GM12878 (cell line): ENCODE measurements around the gene AGK. TPM values are rescaled to one million over a fixed set of nuclear protein-coding genes. Genes with fewer than 3 reads are reported as not detected.

ENCODE experiments used
- ATAC-seq: fragments of 200-7000 bp; cut with Tn5 transposase; 3 replicates; pipeline ENCODE4 v1.9.1; 2020; ENCODE audit warnings: mild to moderate bottlenecking, moderate library complexity
- BruUV-seq: library from RNA; stranded (reverse); fragments of 400-500 nt; replicated peaks from 2 replicates; lab custom pipeline; 2021; lab: Mats Ljungman, UMichigan
- CTCF ChIA-PET: fragments of 300-600 bp; sonication (Branson Sonifier 250); formaldehyde crosslinking; extraction: SDS; loops from one replicate; lab custom pipeline; 2021; ENCODE audit warnings: inconsistent platforms; lab: Yijun Ruan, JAX
- POLR2A ChIA-PET: fragments of 350-600 bp; formaldehyde crosslinking; extraction: SDS; loops from one replicate; lab custom pipeline; 2021; ENCODE audit warnings: inconsistent platforms; lab: Charles Lee
- RAD21 ChIA-PET: fragments of 300-600 bp; sonication (Branson Sonifier 250); formaldehyde crosslinking; loops from one replicate; lab custom pipeline; 2023; ENCODE audit warnings: antibody characterized with exemption; ENCODE audit not compliant: unreplicated experiment; lab: Charles Lee
- SMC1A ChIA-PET: fragments of 300-600 bp; sonication (Branson Sonifier 250); formaldehyde crosslinking; loops from one replicate; lab custom pipeline; 2023; ENCODE audit not compliant: unreplicated experiment, uncharacterized antibody; lab: Charles Lee
- DNase-seq: peaks from one replicate; pipeline ENCODE4 v3.0.0-alpha.2; 2011; ENCODE audit warnings: low read depth, low spot score
- FAIRE-seq: peaks from 3 replicates; lab custom pipeline; 2011; peaks lifted over from hg19 to GRCh38; lab: Jason Lieb, UNC
- H2AFZ ChIP-seq: 2 replicates; pipeline ENCODE4 v1.6.0; 2011; ENCODE audit warnings: low read depth, low read length, control low read depth; ENCODE audit not compliant: control insufficient read depth
- H3K27ac ChIP-seq: 2 replicates; pipeline ENCODE4 v1.5.1; 2011; ENCODE audit warnings: control low read depth; ENCODE audit not compliant: control insufficient read depth, insufficient read depth
- H3K27me3 ChIP-seq, 2 experiments: replicated peaks in 1 of 2; 2 replicates each; pipeline versions ENCODE4 v1.6.0 to v1.6.1; 2011; ENCODE audit warnings: low read length in 1 of 2; ENCODE audit not compliant: control insufficient read depth in 2 of 2, insufficient read depth in 2 of 2
- H3K36me3 ChIP-seq, 2 experiments: 2 replicates each; pipeline ENCODE4 v1.5.1; 2011; ENCODE audit warnings: low read length in 1 of 2; ENCODE audit not compliant: control insufficient read depth in 2 of 2, insufficient read depth in 2 of 2
- H3K4me1 ChIP-seq: 2 replicates; pipeline ENCODE4 v1.6.1; 2011; ENCODE audit warnings: mild to moderate bottlenecking, low read length, moderate library complexity, mixed read lengths; ENCODE audit not compliant: control insufficient read depth, insufficient read depth
- H3K4me2 ChIP-seq: 2 replicates; pipeline ENCODE4 v1.6.0; 2011; ENCODE audit warnings: control low read depth; ENCODE audit not compliant: control insufficient read depth, insufficient read depth
- H3K4me3 ChIP-seq: fragments of 200-600 bp; sonication (generic); 2 replicates; pipeline ENCODE4 v1.5.1; 2016
- H3K79me2 ChIP-seq: 2 replicates; pipeline ENCODE4 v1.6.0; 2011; ENCODE audit warnings: low read length; ENCODE audit not compliant: control insufficient read depth, insufficient read depth
- H3K9ac ChIP-seq: 2 replicates; pipeline ENCODE4 v1.8.0; 2011; ENCODE audit warnings: low read length, control low read depth, mixed read lengths; ENCODE audit not compliant: control insufficient read depth, insufficient read depth
- H3K9me3 ChIP-seq: replicated peaks from 3 replicates; pipeline ENCODE4 v1.5.1; 2011; ENCODE audit warnings: mild to moderate bottlenecking, low read length; ENCODE audit not compliant: control insufficient read depth, insufficient read depth
- H4K20me1 ChIP-seq: 2 replicates; pipeline ENCODE4 v1.6.0; 2011; ENCODE audit not compliant: control insufficient read depth, insufficient read depth
- CEBPB ChIP-seq, 2 experiments: fragments of 150-350 bp in 1 of 2; IDR thresholded peaks; 2 replicates each; pipeline ENCODE4 v1.6.1; 2012 to 2014; ENCODE audit warnings: low read depth in 2 of 2, low read length in 2 of 2, borderline replicate concordance in 1 of 2, inconsistent platforms in 1 of 2
- FOXM1 ChIP-seq: IDR thresholded peaks from 2 replicates; pipeline ENCODE4 v1.6.1; 2012; ENCODE audit warnings: low read depth, mild to moderate bottlenecking, inconsistent platforms, low read length, moderate library complexity
- MTA3 ChIP-seq: IDR thresholded peaks from 2 replicates; pipeline ENCODE4 v1.6.1; 2012; ENCODE audit warnings: low read length, inconsistent platforms, borderline replicate concordance
- MYC ChIP-seq: IDR thresholded peaks from 2 replicates; pipeline ENCODE4 v1.6.1; 2011; ENCODE audit warnings: mild to moderate bottlenecking, low read length, moderate library complexity, inconsistent platforms; ENCODE audit not compliant: insufficient read depth, insufficient replicate concordance, insufficient read length, severe bottlenecking
- NFYB ChIP-seq: IDR thresholded peaks from 2 replicates; pipeline ENCODE4 v1.6.1; 2011; ENCODE audit warnings: low read depth, mild to moderate bottlenecking, low read length, improper control_type of control experiment, moderate library complexity; ENCODE audit not compliant: insufficient read depth
- PRDM15 ChIP-seq: fragments of 450-650 bp; formaldehyde crosslinking; IDR thresholded peaks from 2 replicates; pipeline ENCODE4 v1.4.0; 2020; ENCODE audit warnings: mild to moderate bottlenecking, moderate library complexity
- ZBTB4 ChIP-seq: fragments of 450-650 bp; formaldehyde crosslinking; IDR thresholded peaks from 2 replicates; pipeline ENCODE4 v1.4.0; 2022; ENCODE audit warnings: mild to moderate bottlenecking, moderate library complexity
- ZNF592 ChIP-seq: fragments of 450-650 bp; IDR thresholded peaks from 2 replicates; pipeline ENCODE4 v1.6.1; 2017; ENCODE audit warnings: mild to moderate bottlenecking, moderate library complexity
- ZSCAN29 ChIP-seq: fragments of 450-650 bp; IDR thresholded peaks from 2 replicates; pipeline ENCODE4 v1.6.1; 2017; ENCODE audit warnings: mild to moderate bottlenecking, moderate library complexity
- WGBS: methylation state at CpG from one replicate; pipeline ENCODE4 v1.1.6; 2016; ENCODE audit warnings: low lambda C conversion rate; ENCODE audit not compliant: insufficient replicate concordance, insufficient coverage; ENCODE audit errors: missing lambda C conversion rate; 5-methylcytosine and 5-hydroxymethylcytosine counted together
- in situ Hi-C: fragments of 300-500 bp; cut with MboI; formaldehyde crosslinking; loops from 9 replicates; pipeline ENCODE4 v1.14.3; 2018; ENCODE audit warnings: mixed read lengths
- intact Hi-C: fragments of 100-400 bp; cut with micrococcal nuclease; formaldehyde crosslinking; loops from one replicate; pipeline ENCODE4 v1.14.2; 2022; ENCODE audit not compliant: unreplicated experiment
- polyA plus RNA-seq, 11 experiments: library from polyadenylated mRNA; depleted of rRNA in 4 of 11; unstranded in 6 of 11; stranded (reverse) in 5 of 11; fragments of >200 nt; fragmentation: Nextera tagmentation in 4 of 11; fragmentation: Illumina TruSeq in 1 of 11; extraction: Ambion mirVana in 4 of 11; extraction: Trizol in 1 of 11; gene quantifications; 1 replicate in 1 of 11; 2 replicates in 10 of 11; pipeline versions ENCODE4 v1.2.1 to v1.2.3, GENCODE V29; 2011 to 2016; ENCODE audit warnings: inconsistent platforms in 2 of 11, missing spikeins in 2 of 11, low read depth in 1 of 11
- total RNA-seq, 4 experiments: library from RNA; depleted of rRNA in 3 of 4; stranded (reverse); fragments of >200 nt in 3 of 4; fragmentation: Illumina TruSeq in 1 of 4; extraction: Trizol in 1 of 4; gene quantifications; 2 replicates each; pipeline versions ENCODE4 v1.2.1 to v1.2.3, GENCODE V29; 2013 to 2021

Gene AGK
- total and polyA plus RNA-seq, 10 of the 15 experiments (the other 5 are each of a cell fraction or from before 2014, with no cell fraction given) = 32.5 to 85.6 (median 47.8) TPM

- POLR2A ChIA-PET = interaction anchor here (0.6 to 1.3 kb wide), 4 partner anchors 97 to 622 kb away, joined by 3 to 5 read pairs (median 4); partner anchors contain the start of gene AGK
- H3K9me3 ChIP-seq = no peaks in the 10 kb centered on the region
- SMC1A ChIA-PET = interaction anchor here (0.9 to 4.1 kb wide), 13 partner anchors 10 to 837 kb away, joined by 3 to 33 read pairs (median 6); partner anchors contain the start of gene AGK
- ATAC-seq = no peak
- BruUV-seq = no TSS peak
- intact Hi-C loops = no loop called here
- RAD21 ChIA-PET = interaction anchor here (0.6 to 3.4 kb wide), 10 partner anchors 47 to 974 kb away, joined by 3 to 12 read pairs (median 4); partner anchors contain the start of genes AGK and MRPS33
- WGBS = 73% methylated on average over 6 of the region's 6 CpGs
- H3K4me1 ChIP-seq = peaks cover 15% of the 10 kb centered on the region
- in situ Hi-C loops = no loop called here
- no peak overlapping the region for H2AFZ ChIP-seq
- H4K20me1 ChIP-seq = no peaks in the 10 kb centered on the region
- FAIRE-seq = no peak
- H3K79me2 ChIP-seq = no peaks in the 10 kb centered on the region
- TF ChIP-seq CEBPB (IDR thresholded peaks at IDR 0.05; ENCODE audit: borderline replicate concordance in 1 of 2, low read depth in 2 of 2, low read length in 2 of 2) (no peak), MTA3 (no peak), ZSCAN29 (no peak), FOXM1 (no peak), PRDM15 (no peak), MYC (no peak), NFYB (no peak), ZNF592 (no peak), ZBTB4 (no peak)
- H3K27ac ChIP-seq = peak overlapping the region; percentile 64
- peaks cover 2 to 12% of the 10 kb centered on the region in 2 experiments; a peak in 3 of 4 replicates for H3K36me3 ChIP-seq
- no peak overlapping the region for H3K9ac ChIP-seq
- H3K27me3 ChIP-seq = no peaks in the 10 kb centered on the region
- DNase-seq = no peak
- CTCF ChIA-PET = interaction anchor here (0.6 to 8.9 kb wide), 21 partner anchors 10 to 837 kb away, joined by 3 to 121 read pairs (median 6); partner anchors contain the start of genes DENND11, MRPS33 and SSBP1
- peak overlapping the region; percentile 57; the same call in 1 of the 2 replicates for H3K4me2 ChIP-seq
- no peak overlapping the region for H3K4me3 ChIP-seq
Measured at GRCh38 chr7:141648276-141649114, 97.3 kb downstream of the AGK start.
